Measurements from ENCODE around the gene TEX22. TPM values are rescaled to one million over a fixed set of nuclear protein-coding genes. Genes with fewer than 3 reads are reported as not detected.

Gene TEX22
- total RNA-seq, 1 donor from 2014 or later, result not detected

GRCh38 chr14:105377555-105378182, 20.7 kb upstream of the TEX22 start:
- Mint-ChIP-seq H3K27me3 (ENCODE audit: insufficient read depth, low read depth) (peaks cover 5% of the 10 kb centered on the region), H3K9me3 (peaks cover 10% of the 10 kb centered on the region), H3K4me1 (peaks cover 2% of the 10 kb centered on the region), H3K4me3 (no peak overlapping the region), H3K36me3 (peaks cover 21% of the 10 kb centered on the region), H3K27ac (no peak overlapping the region)
- H3K9me3 ChIP-seq (ENCODE audit: low read depth), result no peaks in the 10 kb centered on the region
- no peaks in the 10 kb centered on the region for H3F3A ChIP-seq (ENCODE audit: low read depth)
- no peak for DNase-seq (ENCODE audit: low spot score)
- H3K4me1 ChIP-seq, result no peaks in the 10 kb centered on the region
- no peak overlapping the region for H3K27ac ChIP-seq
- TF ChIP-seq EZH2 (IDR thresholded peaks at IDR 0.05) (no peak), EZH2phosphoT487 (IDR thresholded peaks at IDR 0.05) (no peak), CTCF (IDR thresholded peaks at IDR 0.05) (peak; percentile 23)
- H3K9ac ChIP-seq, result no peak overlapping the region
- H4K20me1 ChIP-seq (ENCODE audit: low read depth), result peaks cover 4% of the 10 kb centered on the region
- no peak overlapping the region for H2AFZ ChIP-seq (replicated peaks)
- H3K4me2 ChIP-seq, result no peak overlapping the region
- H3K79me2 ChIP-seq (ENCODE audit: low read depth), result no peaks in the 10 kb centered on the region
- no peaks in the 10 kb centered on the region for H3K36me3 ChIP-seq
- no peaks in the 10 kb centered on the region for H3K27me3 ChIP-seq
- no peak overlapping the region for H3K4me3 ChIP-seq

- Mint-ChIP-seq H3K27ac (no peak overlapping the region), H3K9me3 (peaks cover 5% of the 10 kb centered on the region), H3K36me3 (peaks cover 17% of the 10 kb centered on the region), H3K4me1 (peaks cover 2% of the 10 kb centered on the region), H3K27me3 (ENCODE audit: insufficient read depth, low read depth) (peaks cover 7% of the 10 kb centered on the region), H3K4me3 (no peak overlapping the region)
- Histone ChIP-seq H3K27ac (no peak overlapping the region), H3K36me3 (no peaks in the 10 kb centered on the region), H3K4me2 (no peak overlapping the region), H3K79me2 (ENCODE audit: low read depth) (no peaks in the 10 kb centered on the region), H3K27me3 (no peaks in the 10 kb centered on the region), H3K9me3 (ENCODE audit: low read depth) (no peaks in the 10 kb centered on the region), H3K9ac (no peak overlapping the region), H3K4me3 (no peak overlapping the region), H3K4me1 (no peaks in the 10 kb centered on the region), H3F3A (ENCODE audit: low read depth) (no peaks in the 10 kb centered on the region), H4K20me1 (ENCODE audit: low read depth) (peaks cover 4% of the 10 kb centered on the region), H2AFZ (replicated peaks) (no peak overlapping the region)
- no peak for TF ChIP-seq CTCF (IDR thresholded peaks at IDR 0.05)
- no peak for TF ChIP-seq EZH2 (IDR thresholded peaks at IDR 0.05)
- TF ChIP-seq EZH2phosphoT487 (IDR thresholded peaks at IDR 0.05), result no peak
- no peak for DNase-seq (ENCODE audit: low spot score)
These were observed 20.1 kb upstream of the TEX22 start for GRCh38 chr14:105378199-105378598.

- H3K27me3 ChIP-seq, result no peaks in the 10 kb centered on the region
- H3K9ac ChIP-seq, result no peak overlapping the region
- Mint-ChIP-seq H3K9me3 (peaks cover 3% of the 10 kb centered on the region), H3K36me3 (peaks cover 15% of the 10 kb centered on the region), H3K27me3 (ENCODE audit: insufficient read depth, low read depth) (peaks cover 4% of the 10 kb centered on the region), H3K27ac (peak overlapping the region; percentile 57), H3K4me1 (peaks cover 2% of the 10 kb centered on the region), H3K4me3 (no peak overlapping the region)
- H3K4me2 ChIP-seq, result no peak overlapping the region
- no peaks in the 10 kb centered on the region for H3F3A ChIP-seq (ENCODE audit: low read depth)
- DNase-seq (ENCODE audit: low spot score), result no peak
- H4K20me1 ChIP-seq (ENCODE audit: low read depth), result peaks cover 4% of the 10 kb centered on the region
- no peaks in the 10 kb centered on the region for H3K4me1 ChIP-seq
- H3K9me3 ChIP-seq (ENCODE audit: low read depth), result no peaks in the 10 kb centered on the region
- TF ChIP-seq EZH2 (IDR thresholded peaks at IDR 0.05), result no peak
- TF ChIP-seq CTCF (IDR thresholded peaks at IDR 0.05), result no peak
- TF ChIP-seq EZH2phosphoT487 (IDR thresholded peaks at IDR 0.05), result no peak
- no peaks in the 10 kb centered on the region for H3K36me3 ChIP-seq
- H3K4me3 ChIP-seq, result no peak overlapping the region
- H3K79me2 ChIP-seq (ENCODE audit: low read depth), result no peaks in the 10 kb centered on the region
- no peak overlapping the region for H2AFZ ChIP-seq (replicated peaks)
- H3K27ac ChIP-seq, result no peak overlapping the region
These were observed 19.3 kb upstream of the TEX22 start for GRCh38 chr14:105378873-105379685.

Data from neural progenitor cell (in vitro differentiated cells).